Kidney epithelial cell (primary cell): ENCODE data around the gene C5orf22. TPM values are rescaled to one million over a fixed set of nuclear protein-coding genes. Genes with fewer than 3 reads are reported as not detected.
"Not testable (repeated sequence)": the region's sequence is repeated elsewhere in the genome, so short reads cannot be mapped to it uniquely, and the experiment has no call there.

Experiments used
- DNase-seq: peaks from one replicate; pipeline ENCODE4 v3.0.0-alpha.2; 2010; ENCODE audit warnings: low read depth
- H3K27me3 ChIP-seq: 2 replicates; pipeline ENCODE4 v1.6.0; 2011; ENCODE audit warnings: low read length; ENCODE audit not compliant: control insufficient read depth, insufficient read depth
- H3K36me3 ChIP-seq: 2 replicates; pipeline ENCODE4 v1.5.1; 2011; ENCODE audit warnings: low read length; ENCODE audit not compliant: control insufficient read depth, insufficient read depth
- H3K4me3 ChIP-seq: 2 replicates; pipeline ENCODE4 v1.5.1; 2011; ENCODE audit warnings: low read depth, mild to moderate bottlenecking, control low read depth, low read length
- total RNA-seq: library from RNA; depleted of rRNA; stranded (reverse); fragments of >200 nt; gene quantifications from 2 replicates; pipeline ENCODE4 v1.2.3, GENCODE V29; 2015
- TF ChIP-seq, protein P1 (sequence below): IDR thresholded peaks from 2 replicates; pipeline ENCODE4 v1.5.1; 2011; ENCODE audit warnings: mild to moderate bottlenecking, moderate library complexity, low read length, control low read depth, inconsistent platforms; ENCODE audit not compliant: insufficient read depth, poor library complexity, severe bottlenecking

C5orf22 gene
- total RNA-seq, 1 donor from 2014 or later, result 23.7 TPM

DNA sequence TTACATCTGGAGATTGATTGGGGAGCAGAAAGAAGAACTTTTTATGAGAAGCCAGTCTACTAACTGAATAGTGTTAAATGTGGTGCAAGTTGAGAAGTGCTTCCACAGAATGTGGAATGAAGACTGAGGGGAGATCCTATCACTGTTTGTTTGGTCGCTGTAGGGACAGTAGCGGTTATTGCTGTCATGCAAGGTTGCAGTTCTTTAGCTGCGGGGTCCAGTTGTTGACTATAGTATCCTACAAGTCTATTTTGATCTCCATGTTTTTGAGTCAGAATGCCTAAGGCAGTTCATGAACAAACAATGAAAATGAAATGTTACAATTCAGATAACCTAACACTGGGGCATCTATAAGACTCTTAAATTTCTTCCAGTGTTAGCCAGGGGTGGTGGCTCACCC is 61.6 kb downstream of the C5orf22 start:
- Histone ChIP-seq H3K36me3 (no peaks in the 10 kb centered on the region), H3K4me3 (no peak overlapping the region), H3K27me3 (no peaks in the 10 kb centered on the region)
- TF ChIP-seq, protein P1, sequence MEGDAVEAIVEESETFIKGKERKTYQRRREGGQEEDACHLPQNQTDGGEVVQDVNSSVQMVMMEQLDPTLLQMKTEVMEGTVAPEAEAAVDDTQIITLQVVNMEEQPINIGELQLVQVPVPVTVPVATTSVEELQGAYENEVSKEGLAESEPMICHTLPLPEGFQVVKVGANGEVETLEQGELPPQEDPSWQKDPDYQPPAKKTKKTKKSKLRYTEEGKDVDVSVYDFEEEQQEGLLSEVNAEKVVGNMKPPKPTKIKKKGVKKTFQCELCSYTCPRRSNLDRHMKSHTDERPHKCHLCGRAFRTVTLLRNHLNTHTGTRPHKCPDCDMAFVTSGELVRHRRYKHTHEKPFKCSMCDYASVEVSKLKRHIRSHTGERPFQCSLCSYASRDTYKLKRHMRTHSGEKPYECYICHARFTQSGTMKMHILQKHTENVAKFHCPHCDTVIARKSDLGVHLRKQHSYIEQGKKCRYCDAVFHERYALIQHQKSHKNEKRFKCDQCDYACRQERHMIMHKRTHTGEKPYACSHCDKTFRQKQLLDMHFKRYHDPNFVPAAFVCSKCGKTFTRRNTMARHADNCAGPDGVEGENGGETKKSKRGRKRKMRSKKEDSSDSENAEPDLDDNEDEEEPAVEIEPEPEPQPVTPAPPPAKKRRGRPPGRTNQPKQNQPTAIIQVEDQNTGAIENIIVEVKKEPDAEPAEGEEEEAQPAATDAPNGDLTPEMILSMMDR, result no peak
- no peak for DNase-seq

DNA sequence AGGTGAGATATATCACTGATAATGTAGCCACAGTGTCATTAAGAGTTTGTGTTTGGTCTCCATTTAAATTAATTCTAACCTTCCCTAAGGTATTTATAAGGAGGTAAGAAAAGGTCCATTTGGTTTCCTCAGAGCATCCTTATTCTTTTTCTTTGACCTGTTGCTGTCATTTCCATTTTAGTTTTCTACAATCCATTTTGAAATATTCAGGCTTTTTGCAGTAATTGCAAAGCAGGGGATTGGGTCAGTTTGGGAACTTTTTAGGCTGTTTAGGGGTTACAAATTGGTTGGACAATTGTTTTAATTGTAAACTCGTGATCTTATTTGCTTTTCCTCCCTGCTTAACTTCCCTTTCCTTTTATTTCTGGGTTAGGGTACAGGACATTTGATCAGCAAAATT is 64.3 kb downstream of the C5orf22 start:
- H3K27me3 ChIP-seq, result no peaks in the 10 kb centered on the region
- TF ChIP-seq, protein P1, result no peak
- H3K36me3 ChIP-seq, result no peaks in the 10 kb centered on the region
- no peak for DNase-seq
- H3K4me3 ChIP-seq, result no peak overlapping the region

DNA sequence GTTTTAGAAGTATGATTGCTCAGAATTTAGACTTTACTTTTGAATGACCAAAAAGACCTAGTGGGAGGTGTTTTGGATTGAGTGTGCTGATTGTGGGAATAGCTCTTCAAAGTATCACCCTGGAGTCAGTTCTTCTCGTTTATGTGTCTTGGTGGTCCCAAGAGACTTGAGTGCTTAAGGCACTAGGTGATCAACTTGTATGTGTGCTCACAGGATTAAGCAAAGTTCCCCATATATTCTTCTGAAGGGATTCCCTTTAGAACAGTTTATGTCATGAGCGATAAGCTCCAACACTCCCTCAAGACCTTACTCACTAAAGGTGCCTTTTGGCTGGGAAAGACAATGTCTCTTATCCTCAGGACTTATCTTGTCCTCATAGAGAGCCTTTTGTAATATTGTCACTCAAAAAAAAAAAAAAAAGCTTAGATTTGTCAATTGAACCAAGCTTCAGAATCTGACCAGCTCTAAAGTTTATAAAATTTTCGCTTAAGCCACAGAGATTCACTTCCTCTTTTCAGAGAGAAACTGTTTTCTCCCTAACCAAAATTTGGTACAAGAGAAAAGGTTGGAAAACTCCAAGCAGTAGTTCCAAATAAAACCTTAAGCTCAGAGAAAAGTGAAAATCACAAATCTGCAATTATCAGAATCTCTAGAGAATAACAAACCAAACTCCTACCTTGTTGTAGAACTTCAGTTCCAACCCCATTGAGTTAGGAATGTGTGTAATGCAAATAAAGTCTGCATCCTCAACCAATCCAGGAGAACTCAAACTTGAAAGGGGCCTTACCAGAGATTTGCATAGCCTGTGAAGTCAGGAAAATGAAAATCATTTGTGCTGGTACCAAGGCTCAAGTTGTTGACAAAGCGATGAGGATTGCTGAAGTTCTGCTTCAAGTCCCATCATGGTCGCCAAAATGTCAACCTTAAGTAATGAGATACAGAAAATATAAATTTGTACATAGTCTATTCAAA is 66.8 kb downstream of the C5orf22 start:
- H3K27me3 ChIP-seq, result no peaks in the 10 kb centered on the region
- H3K36me3 ChIP-seq, result no peaks in the 10 kb centered on the region

DNA sequence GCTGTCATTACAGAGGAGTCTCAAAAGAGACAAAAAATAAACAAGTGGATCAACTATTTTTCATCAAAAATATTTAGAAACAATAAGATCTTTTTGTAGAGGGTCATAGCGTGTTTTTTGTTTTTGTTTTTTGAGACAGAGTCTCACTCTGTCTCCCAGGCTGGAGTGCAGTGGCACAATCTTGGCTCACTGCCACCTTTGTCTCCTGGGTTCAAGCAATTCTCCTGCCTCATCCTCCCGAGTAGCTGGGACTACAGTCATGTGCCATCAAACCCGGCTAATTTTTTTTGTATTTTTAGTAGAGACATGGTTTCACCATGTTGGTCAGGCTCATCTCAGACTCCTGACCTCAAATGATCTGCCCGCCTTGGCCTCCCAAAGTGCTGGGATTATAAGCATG is 70.2 kb downstream of the C5orf22 start:
- DNase-seq, H3K4me3 ChIP-seq, H3K36me3 ChIP-seq, H3K27me3 ChIP-seq: not testable (repeated sequence)

More for the DNA sequence above, 66.8 kb downstream of the C5orf22 start:
- no peak for DNase-seq
- no peak overlapping the region for H3K4me3 ChIP-seq
- TF ChIP-seq, protein P1, result no peak

DNA sequence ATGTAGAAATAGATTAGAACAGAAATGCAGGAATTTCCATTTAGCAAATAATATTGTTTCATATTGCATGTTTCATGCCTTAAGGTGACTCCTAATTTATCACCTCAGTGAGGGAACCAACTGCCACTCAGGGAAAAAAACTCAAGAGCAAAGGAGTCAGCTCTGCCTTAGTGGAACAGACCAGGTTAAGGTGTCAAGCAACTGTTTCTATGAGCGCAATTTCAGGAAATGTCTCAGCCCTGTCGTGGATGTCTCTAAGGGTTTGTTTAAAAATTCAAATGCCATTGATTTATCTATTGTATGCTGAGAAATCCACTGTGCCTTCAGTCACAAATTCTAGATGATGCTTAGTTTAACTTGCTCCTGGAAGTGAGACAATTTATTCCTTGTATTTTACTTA is 72.1 kb downstream of the C5orf22 start:
- no peak overlapping the region for H3K4me3 ChIP-seq
- TF ChIP-seq, protein P1, result no peak
- DNase-seq, result no peak
- H3K27me3 ChIP-seq, result no peaks in the 10 kb centered on the region
- H3K36me3 ChIP-seq, result no peaks in the 10 kb centered on the region

DNA sequence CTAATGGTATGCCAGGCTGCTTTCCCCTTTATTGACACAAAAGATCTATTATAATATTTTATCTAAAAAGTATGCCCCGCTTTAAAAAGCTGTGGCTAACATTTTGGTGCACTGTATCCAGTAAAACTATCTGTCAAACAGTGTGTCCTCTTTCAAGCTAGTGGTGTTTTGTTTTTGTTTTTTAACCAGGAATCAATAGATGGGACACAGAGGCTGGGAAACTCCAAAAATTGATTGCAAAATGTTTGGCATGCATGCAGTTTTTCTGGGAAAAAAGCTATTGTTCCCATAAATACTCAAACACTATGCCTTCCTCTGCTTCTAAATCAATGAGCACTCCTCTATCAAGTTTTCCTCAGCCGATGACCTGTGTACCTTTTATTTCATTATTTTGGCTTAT is 72.5 kb downstream of the C5orf22 start:
- H3K4me3 ChIP-seq, result no peak overlapping the region
- H3K27me3 ChIP-seq, result no peaks in the 10 kb centered on the region
- H3K36me3 ChIP-seq, result no peaks in the 10 kb centered on the region
- no peak for DNase-seq
- TF ChIP-seq, protein P1, result no peak

Other genes with a start within 250 kb of the C5orf22 start
- gene DROSHA, start 208 bp upstream of the C5orf22 start, total RNA-seq, result 48.5 and 50.1 TPM in 2 replicates
- 5.5 and 6.7 TPM in 2 replicates for gene PDZD2, start 106.8 kb downstream of the C5orf22 start, total RNA-seq